SK-N-SH (cell line): ENCODE results near the gene WDR77. TPM values are rescaled to one million over a fixed set of nuclear protein-coding genes. Genes with fewer than 3 reads are reported as not detected.

Source experiments
- CTCF ChIA-PET: fragments of 300-600, 350-600 bp; formaldehyde crosslinking; extraction: SDS; loops from one replicate; lab custom pipeline; 2021; lab: Yijun Ruan, JAX
- POLR2A ChIA-PET: fragments of 350-600 bp; sonication (Branson Sonifier 250); formaldehyde crosslinking; extraction: SDS; loops from one replicate; lab custom pipeline; 2020; ENCODE audit warnings: antibody characterized with exemption, inconsistent platforms; lab: Yijun Ruan, JAX
- DNase-seq: peaks from one replicate; pipeline ENCODE4 v3.0.0; 2012
- H2AFZ ChIP-seq: fragments of 200-600 bp; sonication (generic); 2 replicates; pipeline ENCODE4 v1.8.1; 2016; ENCODE audit warnings: antibody characterized with exemption, mild to moderate bottlenecking, low read depth
- H3F3A ChIP-seq: fragments of 200-600 bp; sonication (generic); replicated peaks from 2 replicates; pipeline ENCODE3; 2016; ENCODE audit warnings: antibody characterized with exemption, mild to moderate bottlenecking; ENCODE audit not compliant: insufficient read depth
- H3K27ac ChIP-seq, 2 experiments: fragments of 200-500 bp in 1 of 2; fragments of 200-600 bp in 1 of 2; sonication (Bioruptor generic) in 1 of 2; sonication (generic), shearing (Covaris generic) in 1 of 2; 2 replicates each; pipeline versions ENCODE4 v1.5.1 to v1.6.1; 2014 to 2016; ENCODE audit warnings: low read depth in 2 of 2, inconsistent platforms in 1 of 2, low read length in 1 of 2, mild to moderate bottlenecking in 1 of 2, mixed read lengths in 1 of 2
- H3K27me3 ChIP-seq: fragments of 200-600 bp; sonication (generic), shearing (Covaris generic); 2 replicates; pipeline ENCODE4 v1.6.1; 2016; ENCODE audit warnings: mixed run types; ENCODE audit not compliant: insufficient read depth
- H3K36me3 ChIP-seq, 2 experiments: fragments of 200-500 bp in 1 of 2; fragments of 200-600 bp in 1 of 2; sonication (Bioruptor generic) in 1 of 2; sonication (generic) in 1 of 2; replicated peaks in 1 of 2; 2 replicates each; pipeline versions ENCODE3 to v1.5.1; 2014 to 2016; ENCODE audit warnings: low read length in 1 of 2, mild to moderate bottlenecking in 1 of 2; ENCODE audit not compliant: insufficient read depth in 2 of 2, control insufficient read depth in 1 of 2
- H3K4me1 ChIP-seq, 2 experiments: fragments of 200-500 bp in 1 of 2; fragments of 200-600 bp in 1 of 2; sonication (Bioruptor generic) in 1 of 2; sonication (generic), shearing (Covaris generic) in 1 of 2; 2 replicates each; pipeline versions ENCODE4 v1.5.1 to v1.6.1; 2014 to 2016; ENCODE audit warnings: low read depth in 1 of 2, low read length in 1 of 2, mixed run types in 1 of 2; ENCODE audit not compliant: insufficient read depth in 2 of 2, control insufficient read depth in 1 of 2
- H3K4me2 ChIP-seq: fragments of 200-600 bp; sonication (generic), shearing (Covaris generic); 2 replicates; pipeline ENCODE4 v1.6.1; 2017; ENCODE audit warnings: mixed run types
- H3K4me3 ChIP-seq, 2 experiments: fragments of 200-500 bp in 1 of 2; fragments of 200-600 bp in 1 of 2; sonication (Bioruptor generic) in 1 of 2; sonication (generic), shearing (Covaris generic) in 1 of 2; 2 replicates each; pipeline versions ENCODE4 v1.5.1 to v1.8.1; 2014 to 2016; ENCODE audit warnings: low read depth in 2 of 2, inconsistent platforms in 1 of 2, low read length in 1 of 2, mild to moderate bottlenecking in 1 of 2, mixed read lengths in 1 of 2, moderate library complexity in 1 of 2
- H3K79me2 ChIP-seq: fragments of 200-600 bp; sonication (generic); 2 replicates; pipeline ENCODE4 v1.8.1; 2017; ENCODE audit warnings: mild to moderate bottlenecking; ENCODE audit not compliant: insufficient read depth
- H3K9ac ChIP-seq: fragments of 200-600 bp; sonication (generic); 2 replicates; pipeline ENCODE4 v1.6.1; 2017; ENCODE audit warnings: mixed run types
- H3K9me2 ChIP-seq: fragments of 200-600 bp; sonication (generic); 2 replicates; pipeline ENCODE4 v1.6.1; 2017; ENCODE audit warnings: mixed run types
- H3K9me3 ChIP-seq: fragments of 200-600 bp; sonication (generic); 2 replicates; pipeline ENCODE4 v1.6.1; 2017; ENCODE audit warnings: mixed run types, mild to moderate bottlenecking, moderate library complexity
- H4K20me1 ChIP-seq: fragments of 200-600 bp; sonication (generic); 2 replicates; pipeline ENCODE4 v1.6.1; 2017; ENCODE audit warnings: mild to moderate bottlenecking, mixed run types; ENCODE audit not compliant: insufficient read depth
- CHD2 ChIP-seq: fragments of 150-350 bp; IDR thresholded peaks from 2 replicates; pipeline ENCODE4 v1.6.1; 2018; ENCODE audit warnings: low read length; ENCODE audit not compliant: partially characterized antibody
- ELF1 ChIP-seq: IDR thresholded peaks from 2 replicates; pipeline ENCODE4 v1.4.0; 2012
- EZH2phosphoT487 ChIP-seq: fragments of 200-600 bp; sonication (generic); IDR thresholded peaks from 2 replicates; pipeline ENCODE4 v1.6.1; 2017; ENCODE audit warnings: low read depth, mixed run types, mild to moderate bottlenecking, antibody characterized with exemption, moderate library complexity, borderline replicate concordance
- FOSL2 ChIP-seq: IDR thresholded peaks from 2 replicates; pipeline ENCODE4 v1.4.0; 2012; ENCODE audit warnings: low read depth, mild to moderate bottlenecking, moderate library complexity, borderline replicate concordance
- FOXJ3 ChIP-seq: sonication (generic); formaldehyde crosslinking; IDR thresholded peaks from 2 replicates; pipeline ENCODE4 v1.5.1; 2020; ENCODE audit warnings: mild to moderate bottlenecking, missing genetic modification reagents
- GABPA ChIP-seq: IDR thresholded peaks from 2 replicates; pipeline ENCODE4 v1.4.0; 2012; ENCODE audit warnings: low read depth, mild to moderate bottlenecking
- NFIC ChIP-seq: IDR thresholded peaks from 2 replicates; pipeline ENCODE4 v1.4.0; 2012; ENCODE audit warnings: borderline replicate concordance
- NRF1 ChIP-seq: IDR thresholded peaks from 2 replicates; pipeline ENCODE4 v1.6.1; 2012; ENCODE audit warnings: low read depth, mild to moderate bottlenecking, low read length
- RCOR1 ChIP-seq: fragments of 150-350 bp; IDR thresholded peaks from 2 replicates; pipeline ENCODE4 v1.6.1; 2017; ENCODE audit warnings: antibody characterized with exemption, low read length
- RFX5 ChIP-seq: IDR thresholded peaks from 2 replicates; pipeline ENCODE4 v1.6.1; 2012; ENCODE audit warnings: mild to moderate bottlenecking, improper control_type of control experiment, low read length
- SIN3A ChIP-seq: IDR thresholded peaks from 2 replicates; pipeline ENCODE4 v1.6.1; 2012; ENCODE audit warnings: low read depth, mild to moderate bottlenecking, low read length, moderate library complexity, borderline replicate concordance
- SMC3 ChIP-seq: IDR thresholded peaks from 2 replicates; pipeline ENCODE4 v1.6.1; 2012; ENCODE audit warnings: low read depth, low read length, improper control_type of control experiment
- YY1 ChIP-seq: IDR thresholded peaks from 2 replicates; pipeline ENCODE4 v1.4.0; 2012; ENCODE audit warnings: low read depth, mild to moderate bottlenecking
- WGBS: methylation state at CpG from one replicate; pipeline ENCODE4 v1.1.6; 2017; ENCODE audit warnings: low lambda C conversion rate; 5-methylcytosine and 5-hydroxymethylcytosine counted together
- polyA plus RNA-seq, 3 experiments: library from polyadenylated mRNA; depleted of rRNA; stranded (reverse); fragments of >200 nt; gene quantifications; 2 replicates each; pipeline ENCODE4 v1.2.3, GENCODE V29; 2012
- TF ChIP-seq, protein P1 (sequence below): fragments of 200-600 bp; sonication (generic); IDR thresholded peaks from 2 replicates; pipeline ENCODE4 v1.6.1; 2017; ENCODE audit warnings: antibody characterized with exemption, mild to moderate bottlenecking, moderate library complexity
- TF ChIP-seq, protein P2 (sequence below): IDR thresholded peaks from 2 replicates; pipeline ENCODE4 v1.4.0; 2012; ENCODE audit warnings: low read depth, borderline replicate concordance
- TF ChIP-seq, protein P3 (sequence below): IDR thresholded peaks from 2 replicates; pipeline ENCODE4 v1.6.1; 2012; ENCODE audit warnings: mild to moderate bottlenecking, low read depth, low read length, moderate library complexity
- TF ChIP-seq, protein P4 (sequence below): fragments of 150-350 bp; IDR thresholded peaks from 2 replicates; pipeline ENCODE4 v1.6.1; 2017; ENCODE audit warnings: antibody characterized with exemption, low read length, low read depth, borderline replicate concordance
- TF ChIP-seq, protein P5 (sequence below): fragments of 150-350 bp; IDR thresholded peaks from 2 replicates; pipeline ENCODE4 v1.6.1; 2016; ENCODE audit warnings: mild to moderate bottlenecking, low read depth, low read length

Gene WDR77
- polyA plus RNA-seq, 1 of the 3 experiments (the other 2 are of a cell fraction) = 97.1 TPM

DNA sequence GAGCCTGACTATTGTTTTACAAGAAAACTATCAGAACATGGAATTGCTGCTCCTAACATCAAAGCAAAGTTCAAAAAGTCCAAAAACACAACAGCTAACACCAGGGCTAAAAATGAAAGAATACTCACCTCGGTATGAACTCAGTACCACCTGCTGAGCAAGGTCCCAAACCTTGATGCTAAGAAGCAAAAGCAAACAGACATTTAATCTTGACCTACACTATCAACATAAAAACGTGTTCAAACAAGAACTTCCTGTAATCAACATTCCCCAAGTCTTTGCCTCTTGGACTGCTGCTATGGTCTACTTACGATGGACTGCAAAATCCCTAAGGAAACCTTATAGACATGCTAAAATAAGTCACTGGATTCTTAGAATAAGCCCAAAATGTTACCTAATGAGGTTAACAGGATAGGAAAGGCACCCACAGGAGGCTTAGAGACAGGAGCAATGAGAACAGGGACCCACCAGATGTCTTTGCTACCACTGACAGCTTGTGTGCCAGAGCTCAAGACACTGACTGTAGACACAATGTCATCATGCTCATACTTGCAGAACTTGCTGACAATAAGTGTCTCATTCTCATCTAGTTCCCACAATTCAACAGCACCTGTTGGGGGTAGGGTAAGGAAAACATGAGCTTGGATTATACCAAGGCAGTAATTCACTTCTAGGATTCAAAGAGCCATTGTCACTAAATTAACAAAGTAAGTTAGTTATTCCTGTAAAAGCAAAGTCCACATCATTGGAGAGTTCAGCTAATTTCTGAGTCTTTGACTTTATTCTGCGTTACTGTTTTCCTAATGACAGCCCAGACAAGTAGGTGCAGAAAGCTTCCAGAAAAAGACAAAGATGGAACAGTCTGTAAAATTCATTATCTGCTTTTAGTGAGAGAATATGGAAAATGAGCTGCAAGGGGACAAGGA is 1.8 kb downstream of the WDR77 start:
- no peak for TF ChIP-seq EZH2phosphoT487
- TF ChIP-seq ELF1 = no peak
- no peak for TF ChIP-seq YY1
- no peak for TF ChIP-seq SMC3
- TF ChIP-seq, protein P1, sequence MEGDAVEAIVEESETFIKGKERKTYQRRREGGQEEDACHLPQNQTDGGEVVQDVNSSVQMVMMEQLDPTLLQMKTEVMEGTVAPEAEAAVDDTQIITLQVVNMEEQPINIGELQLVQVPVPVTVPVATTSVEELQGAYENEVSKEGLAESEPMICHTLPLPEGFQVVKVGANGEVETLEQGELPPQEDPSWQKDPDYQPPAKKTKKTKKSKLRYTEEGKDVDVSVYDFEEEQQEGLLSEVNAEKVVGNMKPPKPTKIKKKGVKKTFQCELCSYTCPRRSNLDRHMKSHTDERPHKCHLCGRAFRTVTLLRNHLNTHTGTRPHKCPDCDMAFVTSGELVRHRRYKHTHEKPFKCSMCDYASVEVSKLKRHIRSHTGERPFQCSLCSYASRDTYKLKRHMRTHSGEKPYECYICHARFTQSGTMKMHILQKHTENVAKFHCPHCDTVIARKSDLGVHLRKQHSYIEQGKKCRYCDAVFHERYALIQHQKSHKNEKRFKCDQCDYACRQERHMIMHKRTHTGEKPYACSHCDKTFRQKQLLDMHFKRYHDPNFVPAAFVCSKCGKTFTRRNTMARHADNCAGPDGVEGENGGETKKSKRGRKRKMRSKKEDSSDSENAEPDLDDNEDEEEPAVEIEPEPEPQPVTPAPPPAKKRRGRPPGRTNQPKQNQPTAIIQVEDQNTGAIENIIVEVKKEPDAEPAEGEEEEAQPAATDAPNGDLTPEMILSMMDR = no peak
- TF ChIP-seq SIN3A = no peak
- no peak for TF ChIP-seq NFIC
- TF ChIP-seq CHD2 = no peak
- TF ChIP-seq, protein P2, sequence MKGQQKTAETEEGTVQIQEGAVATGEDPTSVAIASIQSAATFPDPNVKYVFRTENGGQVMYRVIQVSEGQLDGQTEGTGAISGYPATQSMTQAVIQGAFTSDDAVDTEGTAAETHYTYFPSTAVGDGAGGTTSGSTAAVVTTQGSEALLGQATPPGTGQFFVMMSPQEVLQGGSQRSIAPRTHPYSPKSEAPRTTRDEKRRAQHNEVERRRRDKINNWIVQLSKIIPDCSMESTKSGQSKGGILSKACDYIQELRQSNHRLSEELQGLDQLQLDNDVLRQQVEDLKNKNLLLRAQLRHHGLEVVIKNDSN = no peak
- TF ChIP-seq FOSL2 = no peak
- no peak for TF ChIP-seq GABPA
- no peak for TF ChIP-seq NRF1
- TF ChIP-seq RCOR1 = no peak
- TF ChIP-seq FOXJ3 (CRISPR knock-in tag) = no peak
- no peak for TF ChIP-seq RFX5
- TF ChIP-seq, protein P3, sequence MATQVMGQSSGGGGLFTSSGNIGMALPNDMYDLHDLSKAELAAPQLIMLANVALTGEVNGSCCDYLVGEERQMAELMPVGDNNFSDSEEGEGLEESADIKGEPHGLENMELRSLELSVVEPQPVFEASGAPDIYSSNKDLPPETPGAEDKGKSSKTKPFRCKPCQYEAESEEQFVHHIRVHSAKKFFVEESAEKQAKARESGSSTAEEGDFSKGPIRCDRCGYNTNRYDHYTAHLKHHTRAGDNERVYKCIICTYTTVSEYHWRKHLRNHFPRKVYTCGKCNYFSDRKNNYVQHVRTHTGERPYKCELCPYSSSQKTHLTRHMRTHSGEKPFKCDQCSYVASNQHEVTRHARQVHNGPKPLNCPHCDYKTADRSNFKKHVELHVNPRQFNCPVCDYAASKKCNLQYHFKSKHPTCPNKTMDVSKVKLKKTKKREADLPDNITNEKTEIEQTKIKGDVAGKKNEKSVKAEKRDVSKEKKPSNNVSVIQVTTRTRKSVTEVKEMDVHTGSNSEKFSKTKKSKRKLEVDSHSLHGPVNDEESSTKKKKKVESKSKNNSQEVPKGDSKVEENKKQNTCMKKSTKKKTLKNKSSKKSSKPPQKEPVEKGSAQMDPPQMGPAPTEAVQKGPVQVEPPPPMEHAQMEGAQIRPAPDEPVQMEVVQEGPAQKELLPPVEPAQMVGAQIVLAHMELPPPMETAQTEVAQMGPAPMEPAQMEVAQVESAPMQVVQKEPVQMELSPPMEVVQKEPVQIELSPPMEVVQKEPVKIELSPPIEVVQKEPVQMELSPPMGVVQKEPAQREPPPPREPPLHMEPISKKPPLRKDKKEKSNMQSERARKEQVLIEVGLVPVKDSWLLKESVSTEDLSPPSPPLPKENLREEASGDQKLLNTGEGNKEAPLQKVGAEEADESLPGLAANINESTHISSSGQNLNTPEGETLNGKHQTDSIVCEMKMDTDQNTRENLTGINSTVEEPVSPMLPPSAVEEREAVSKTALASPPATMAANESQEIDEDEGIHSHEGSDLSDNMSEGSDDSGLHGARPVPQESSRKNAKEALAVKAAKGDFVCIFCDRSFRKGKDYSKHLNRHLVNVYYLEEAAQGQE = no peak
- TF ChIP-seq, protein P4, sequence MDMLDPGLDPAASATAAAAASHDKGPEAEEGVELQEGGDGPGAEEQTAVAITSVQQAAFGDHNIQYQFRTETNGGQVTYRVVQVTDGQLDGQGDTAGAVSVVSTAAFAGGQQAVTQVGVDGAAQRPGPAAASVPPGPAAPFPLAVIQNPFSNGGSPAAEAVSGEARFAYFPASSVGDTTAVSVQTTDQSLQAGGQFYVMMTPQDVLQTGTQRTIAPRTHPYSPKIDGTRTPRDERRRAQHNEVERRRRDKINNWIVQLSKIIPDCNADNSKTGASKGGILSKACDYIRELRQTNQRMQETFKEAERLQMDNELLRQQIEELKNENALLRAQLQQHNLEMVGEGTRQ = no peak
- TF ChIP-seq, protein P5, sequence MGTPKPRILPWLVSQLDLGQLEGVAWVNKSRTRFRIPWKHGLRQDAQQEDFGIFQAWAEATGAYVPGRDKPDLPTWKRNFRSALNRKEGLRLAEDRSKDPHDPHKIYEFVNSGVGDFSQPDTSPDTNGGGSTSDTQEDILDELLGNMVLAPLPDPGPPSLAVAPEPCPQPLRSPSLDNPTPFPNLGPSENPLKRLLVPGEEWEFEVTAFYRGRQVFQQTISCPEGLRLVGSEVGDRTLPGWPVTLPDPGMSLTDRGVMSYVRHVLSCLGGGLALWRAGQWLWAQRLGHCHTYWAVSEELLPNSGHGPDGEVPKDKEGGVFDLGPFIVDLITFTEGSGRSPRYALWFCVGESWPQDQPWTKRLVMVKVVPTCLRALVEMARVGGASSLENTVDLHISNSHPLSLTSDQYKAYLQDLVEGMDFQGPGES = no peak

More for the DNA sequence above, 1.8 kb downstream of the WDR77 start:
- Histone ChIP-seq H3K27ac (no peak overlapping the region), H3K9ac (0 out of 2 replicates have a peak overlapping the region, but pooled peaks have one; percentile 93), H2AFZ (no peak overlapping the region), H3K9me2 (no peaks in the 10 kb centered on the region), H3K79me2 (peaks cover 76% of the 10 kb centered on the region), H3K4me2 (peak overlapping the region; percentile 84), H3K4me1 (peaks cover 5% of the 10 kb centered on the region in 2 experiments; a peak in 3 of 4 replicates), H3K36me3 (peaks cover 34 to 54% of the 10 kb centered on the region in 2 experiments), H3K27me3 (no peaks in the 10 kb centered on the region), H3F3A (no peaks in the 10 kb centered on the region), H4K20me1 (no peaks in the 10 kb centered on the region), H3K9me3 (no peaks in the 10 kb centered on the region), H3K4me3 (peak overlapping the region; percentile 97 to 99; a peak in 3 of 4 replicates)
- 81% methylated on average over 4 of the region's 4 CpGs for WGBS
- no peak for DNase-seq
- ChIA-PET CTCF (interaction anchor here (0.9 to 1.0 kb wide), 2 partner anchors 11 to 322 kb away, joined by 3 read pairs; no protein-coding TSS in a partner anchor), POLR2A (no interaction called here)
